Natural killer cell treated with Interleukin-12 subunit alpha and Interleukin-12 subunit beta and Interleukin-15 and Interleukin-18, amount 100 ng/mL, for 72 hours (primary cell): ENCODE measurements around the gene COL9A3. TPM values are rescaled to one million over a fixed set of nuclear protein-coding genes. Genes with fewer than 3 reads are reported as not detected.

Experiments
- ATAC-seq, 2 donors: fragments of 150-1000 bp; cut with Tn5 transposase in 1 of 2; sonication (Bioruptor Pico), chemical (Tn5 transposase) in 1 of 2; 2 replicates each; pipeline ENCODE4 v1.10.0; 2021
- DNase-seq: peaks from one replicate; pipeline ENCODE4 v3.0.0; 2022; ENCODE audit warnings: low spot score
- H3K27ac Mint-ChIP-seq, 2 donors: 1 replicate in 1 of 2; 2 replicates in 1 of 2; pipeline ENCODE4 v1.8.0; 2022; ENCODE audit warnings: mixed read lengths in 2 of 2, mild to moderate bottlenecking in 1 of 2, moderate library complexity in 1 of 2
- H3K27me3 Mint-ChIP-seq, 2 donors: 1 replicate in 1 of 2; 2 replicates in 1 of 2; pipeline ENCODE4 v1.8.0; 2022; ENCODE audit warnings: mixed read lengths in 2 of 2
- H3K36me3 Mint-ChIP-seq: one replicate; pipeline ENCODE4 v1.8.0; 2022; ENCODE audit warnings: mixed read lengths
- H3K4me1 Mint-ChIP-seq, 2 donors: 1 replicate in 1 of 2; 2 replicates in 1 of 2; pipeline ENCODE4 v1.8.0; 2022; ENCODE audit warnings: low read depth in 2 of 2, mixed read lengths in 2 of 2, mild to moderate bottlenecking in 1 of 2
- H3K4me3 Mint-ChIP-seq: one replicate; pipeline ENCODE4 v1.8.0; 2022; ENCODE audit warnings: mixed read lengths
- H3K9me3 Mint-ChIP-seq: 2 replicates; pipeline ENCODE4 v1.8.0; 2022; ENCODE audit warnings: mixed read lengths
- total RNA-seq, 2 donors: library from RNA; stranded (reverse); gene quantifications; one replicate each; pipeline ENCODE4 v1.2.3, GENCODE V29; 2022

Gene COL9A3
- total RNA-seq, 2 donors from 2014 or later, result not detected

GRCh38 chr20:62831361-62831788 is 14.5 kb downstream of the COL9A3 start:
- no peak for DNase-seq
- Mint-ChIP-seq H3K36me3 (no peaks in the 10 kb centered on the region), H3K4me1 (no peaks in the 10 kb centered on the region), H3K27me3 (peaks cover 0 to 3% of the 10 kb centered on the region in 2 donors), H3K27ac (no peak overlapping the region), H3K4me3 (no peak overlapping the region), H3K9me3 (no peaks in the 10 kb centered on the region)
- ATAC-seq, result no peak

GRCh38 chr20:62831854-62832211 is 15.0 kb downstream of the COL9A3 start:
- no peaks in the 10 kb centered on the region for H3K9me3 Mint-ChIP-seq
- no peak overlapping the region for H3K27ac Mint-ChIP-seq
- DNase-seq (no peak), ATAC-seq (no peak)
- H3K4me3 Mint-ChIP-seq, result no peak overlapping the region
- peaks cover 0 to 3% of the 10 kb centered on the region in 2 donors for H3K27me3 Mint-ChIP-seq
- no peaks in the 10 kb centered on the region for H3K4me1 Mint-ChIP-seq
- H3K36me3 Mint-ChIP-seq, result no peaks in the 10 kb centered on the region

GRCh38 chr20:62832212-62832922 is 15.5 kb downstream of the COL9A3 start:
- ATAC-seq, result peak in 1 of 2 donors; percentile 14
- H3K36me3 Mint-ChIP-seq, result no peaks in the 10 kb centered on the region
- H3K27ac Mint-ChIP-seq, result no peak overlapping the region

GRCh38 chr20:62832951-62833391 is 16.1 kb downstream of the COL9A3 start:
- Mint-ChIP-seq H3K4me3 (no peak overlapping the region), H3K36me3 (no peaks in the 10 kb centered on the region), H3K27ac (no peak overlapping the region), H3K4me1 (no peaks in the 10 kb centered on the region), H3K9me3 (no peaks in the 10 kb centered on the region), H3K27me3 (peaks cover 0 to 3% of the 10 kb centered on the region in 2 donors)
- DNase-seq (no peak), ATAC-seq (no peak)

More at GRCh38 chr20:62832212-62832922, 15.5 kb downstream of the COL9A3 start:
- H3K27me3 Mint-ChIP-seq, result peaks cover 0 to 3% of the 10 kb centered on the region in 2 donors
- H3K4me3 Mint-ChIP-seq, result no peak overlapping the region
- H3K4me1 Mint-ChIP-seq, result no peaks in the 10 kb centered on the region
- no peaks in the 10 kb centered on the region for H3K9me3 Mint-ChIP-seq
- DNase-seq, result no peak

- no peak for ATAC-seq
Observed at GRCh38 chr20:62834967-62835730, 18.3 kb downstream of the COL9A3 start.

GRCh38 chr20:62835931-62836861 is 19.3 kb downstream of the COL9A3 start:
- Mint-ChIP-seq H3K27ac (no peak overlapping the region), H3K27me3 (peaks cover 0 to 3% of the 10 kb centered on the region in 2 donors), H3K4me3 (no peak overlapping the region), H3K36me3 (no peaks in the 10 kb centered on the region), H3K4me1 (no peaks in the 10 kb centered on the region), H3K9me3 (no peaks in the 10 kb centered on the region)
- DNase-seq (no peak), ATAC-seq (no peak)

More at GRCh38 chr20:62834967-62835730, 18.3 kb downstream of the COL9A3 start:
- H3K4me1 Mint-ChIP-seq, result no peaks in the 10 kb centered on the region
- H3K4me3 Mint-ChIP-seq, result no peak overlapping the region
- H3K36me3 Mint-ChIP-seq, result no peaks in the 10 kb centered on the region
- no peak overlapping the region for H3K27ac Mint-ChIP-seq
- H3K9me3 Mint-ChIP-seq, result no peaks in the 10 kb centered on the region
- no peak for DNase-seq
- H3K27me3 Mint-ChIP-seq, result peaks cover 0 to 3% of the 10 kb centered on the region in 2 donors

- Mint-ChIP-seq H3K9me3 (no peaks in the 10 kb centered on the region), H3K27me3 (peaks cover 0 to 3% of the 10 kb centered on the region in 2 donors), H3K4me1 (no peaks in the 10 kb centered on the region), H3K27ac (no peak overlapping the region), H3K4me3 (no peak overlapping the region), H3K36me3 (no peaks in the 10 kb centered on the region)
- no peak for DNase-seq
- no peak for ATAC-seq
Observed at GRCh38 chr20:62836967-62837490, 20.2 kb downstream of the COL9A3 start.

GRCh38 chr20:62837790-62838127 is 20.9 kb downstream of the COL9A3 start:
- ATAC-seq, result no peak
- no peak for DNase-seq
- peaks cover 0 to 3% of the 10 kb centered on the region in 2 donors for H3K27me3 Mint-ChIP-seq
- H3K27ac Mint-ChIP-seq, result no peak overlapping the region
- H3K36me3 Mint-ChIP-seq, result no peaks in the 10 kb centered on the region
- H3K4me3 Mint-ChIP-seq, result no peak overlapping the region
- H3K4me1 Mint-ChIP-seq, result no peaks in the 10 kb centered on the region
- no peaks in the 10 kb centered on the region for H3K9me3 Mint-ChIP-seq

- no peak overlapping the region for H3K27ac Mint-ChIP-seq
- H3K27me3 Mint-ChIP-seq, result peaks cover 0 to 3% of the 10 kb centered on the region in 2 donors
- no peaks in the 10 kb centered on the region for H3K4me1 Mint-ChIP-seq
- no peaks in the 10 kb centered on the region for H3K9me3 Mint-ChIP-seq
- H3K4me3 Mint-ChIP-seq, result no peak overlapping the region
- ATAC-seq, result peak in 1 of 2 donors; percentile 57
- H3K36me3 Mint-ChIP-seq, result no peaks in the 10 kb centered on the region
- DNase-seq, result no peak
Observed at GRCh38 chr20:62838128-62838891, 21.5 kb downstream of the COL9A3 start.

- Mint-ChIP-seq H3K36me3 (no peaks in the 10 kb centered on the region), H3K4me3 (no peak overlapping the region), H3K4me1 (no peaks in the 10 kb centered on the region), H3K27ac (no peak overlapping the region), H3K27me3 (peaks cover 0 to 3% of the 10 kb centered on the region in 2 donors), H3K9me3 (no peaks in the 10 kb centered on the region)
- no peak for DNase-seq
- ATAC-seq, result no peak
Observed at GRCh38 chr20:62839261-62839660, 22.4 kb downstream of the COL9A3 start.

- ATAC-seq, result peak in 1 of 2 donors; percentile 15
- no peaks in the 10 kb centered on the region for H3K9me3 Mint-ChIP-seq
- no peak for DNase-seq
- H3K4me3 Mint-ChIP-seq, result no peak overlapping the region
- H3K36me3 Mint-ChIP-seq, result no peaks in the 10 kb centered on the region
- no peak overlapping the region for H3K27ac Mint-ChIP-seq
- peaks cover 0 to 3% of the 10 kb centered on the region in 2 donors for H3K27me3 Mint-ChIP-seq
- no peaks in the 10 kb centered on the region for H3K4me1 Mint-ChIP-seq
Observed at GRCh38 chr20:62839816-62840215, 23.0 kb downstream of the COL9A3 start.

GRCh38 chr20:62840244-62841197 is 23.7 kb downstream of the COL9A3 start:
- H3K9me3 Mint-ChIP-seq, result no peaks in the 10 kb centered on the region
- DNase-seq (no peak), ATAC-seq (peak in 1 of 2 donors; percentile 17)
- H3K27me3 Mint-ChIP-seq, result peaks cover 0 to under 1% of the 10 kb centered on the region in 2 donors
- H3K27ac Mint-ChIP-seq, result no peak overlapping the region
- H3K36me3 Mint-ChIP-seq, result no peaks in the 10 kb centered on the region
- H3K4me3 Mint-ChIP-seq, result no peak overlapping the region
- no peaks in the 10 kb centered on the region for H3K4me1 Mint-ChIP-seq
